ENCODE results near the gene MRPL2. TPM values are rescaled to one million over a fixed set of nuclear protein-coding genes. Genes with fewer than 3 reads are reported as not detected.

Gene MRPL2
- total and polyA plus RNA-seq, 2 of the 8 experiments (the other 6 are each of a cell fraction or from before 2014, with no cell fraction given), result 58.7 to 99.9 TPM

DNA sequence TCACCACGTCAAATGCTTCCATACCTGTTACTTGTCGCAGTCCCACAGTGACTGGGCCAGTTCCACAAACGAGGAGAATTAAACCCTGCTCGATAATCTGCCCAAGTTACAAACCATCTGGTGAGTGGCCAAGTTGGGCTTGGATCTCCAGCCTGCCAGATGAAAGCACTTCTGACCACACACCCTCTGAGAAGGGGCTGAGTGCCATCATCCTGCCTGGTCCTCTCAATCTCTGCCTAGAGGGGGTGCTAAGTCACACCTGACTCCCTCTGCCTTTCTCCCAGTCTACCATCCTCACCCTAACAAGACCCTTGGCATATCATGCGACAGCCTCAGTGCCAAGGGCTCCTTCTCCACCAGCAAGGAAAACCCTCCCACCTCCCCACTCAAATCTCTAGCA is 22.0 kb downstream of the MRPL2 start:
- Histone ChIP-seq H4K91ac (replicated peaks; ENCODE audit: insufficient read length, low read length) (no peak overlapping the region), H3K4me3 (ENCODE audit: extremely low read depth in 1 of 4, insufficient read depth in 2 of 4, low read depth in 3 of 4, low read length in 4 of 4) (no peak overlapping the region), H2BK15ac (ENCODE audit: low read length) (no peak overlapping the region), H2BK120ac (replicated peaks; ENCODE audit: low read depth, low read length) (no peak overlapping the region), H4K20me1 (replicated peaks in 1 of 2; ENCODE audit: control insufficient read depth in 1 of 2, insufficient read depth in 2 of 2, low read length in 2 of 2) (peaks cover 2 to 18% of the 10 kb centered on the region in 2 experiments), H3K27ac (ENCODE audit: low read depth, low read length) (no peak overlapping the region), H3K4me1 (replicated peaks in 1 of 4; ENCODE audit: control insufficient read depth in 3 of 4, insufficient read depth in 4 of 4, low read length in 3 of 4) (no peaks in the 10 kb centered on the region), H3K14ac (ENCODE audit: insufficient read length) (no peak overlapping the region), H3K18ac (ENCODE audit: extremely low read depth, low read length) (no peak overlapping the region), H3K36me3 (ENCODE audit: control insufficient read depth in 2 of 4, insufficient read depth in 4 of 4, low read length in 3 of 4) (peaks cover 2 to 26% (median 13%) of the 10 kb centered on the region in 4 experiments; a peak in 4 of 8 replicates), H4K8ac (ENCODE audit: extremely low read depth, insufficient read depth, low read length) (no peak overlapping the region), H3K23ac (ENCODE audit: insufficient read length) (no peak overlapping the region), H2BK5ac (ENCODE audit: low read depth, low read length) (no peak overlapping the region), H3K79me1 (ENCODE audit: low read depth, low read length) (no peaks in the 10 kb centered on the region), H2BK20ac (ENCODE audit: low read length) (no peak overlapping the region), H3K4ac (replicated peaks; ENCODE audit: insufficient read length, low read depth, low read length) (no peak overlapping the region), H3K27me3 (replicated peaks in 1 of 4; ENCODE audit: control insufficient read depth in 3 of 4, extremely low read depth in 1 of 4, insufficient read depth in 3 of 4, low read length in 3 of 4) (no peaks in the 10 kb centered on the region), H3K9me3 (ENCODE audit: insufficient read depth in 2 of 2, low read depth in 1 of 2, low read length in 1 of 2) (no peaks in the 10 kb centered on the region), H2AFZ (ENCODE audit: low read length) (no peak overlapping the region), H3K4me2 (ENCODE audit: insufficient read depth in 1 of 2, low read depth in 2 of 2, low read length in 2 of 2) (no peak overlapping the region), H2BK12ac (ENCODE audit: low read depth, low read length) (no peak overlapping the region), H4K5ac (ENCODE audit: insufficient read length, low read depth, low read length) (no peak overlapping the region), H3K79me2 (ENCODE audit: control insufficient read depth in 1 of 2, insufficient read depth in 2 of 2, low read length in 2 of 2) (no peaks in the 10 kb centered on the region), H3K23me2 (ENCODE audit: low read depth, low read length) (peaks cover 2% of the 10 kb centered on the region; the same call in 1 of the 2 replicates), H3K56ac (replicated peaks; ENCODE audit: insufficient read length, low read depth, low read length) (no peak overlapping the region), H3K9ac (replicated peaks in 1 of 4; ENCODE audit: extremely low read depth in 1 of 4, low read depth in 3 of 4, low read length in 3 of 4) (no peak overlapping the region), H2AK5ac (ENCODE audit: low read depth, low read length) (no peak overlapping the region)
- FAIRE-seq, result no peak
- TF ChIP-seq SP1 (IDR thresholded peaks at IDR 0.05; ENCODE audit: low read depth, low read length), result no peak
- peak in 1 of 3 experiments; percentile 27; a peak in 1 of 4 replicates for TF ChIP-seq CTCF (IDR thresholded peaks at IDR 0.05; ENCODE audit: control extremely low read depth in 1 of 3, insufficient read depth in 1 of 3, low read depth in 1 of 3, low read length in 3 of 3)
- TF ChIP-seq RAD21 (IDR thresholded peaks at IDR 0.05 in 1 of 2, conservative IDR thresholded peaks at IDR 0.05 in 1 of 2; ENCODE audit: low read depth in 2 of 2, low read length in 2 of 2), result peak in 1 of 2 experiments; percentile 7; a peak in 1 of 4 replicates
- 94% methylated on average over 5 of the region's 5 CpGs; no CpG with 5 or more reads in 1 of the 2 experiments for WGBS, 2 experiments (ENCODE audit: extremely low coverage in 1 of 2, insufficient coverage in 1 of 2, insufficient read length in 1 of 2, insufficient replicate concordance in 2 of 2, low coverage in 1 of 2, low lambda C conversion rate in 2 of 2, missing lambda C conversion rate in 1 of 2)
- no peak for DNase-seq (ENCODE audit: low read depth in 1 of 2, low spot score in 2 of 2)
- CTCF ChIA-PET (ENCODE audit: partially characterized antibody), result interaction anchor here (0.8 to 1.5 kb wide), 5 partner anchors 16 to 107 kb away, joined by 3 to 4 read pairs (median 4); partner anchors contain the start of gene RRP36
- POLR2A ChIA-PET (ENCODE audit: partially characterized antibody), result interaction anchor here (0.6 to 29.7 kb wide), 4 partner anchors 5 to 358 kb away, joined by 3 to 584 read pairs (median 294); partner anchors contain the start of genes CUL7, KLHDC3, MEA1 and RRP36
